ENCODE measurements around the gene PRDM15.
A peak's percentile ranks its signal among the peaks of the same experiment; 100 is the strongest.

Gene PRDM15

DNA sequence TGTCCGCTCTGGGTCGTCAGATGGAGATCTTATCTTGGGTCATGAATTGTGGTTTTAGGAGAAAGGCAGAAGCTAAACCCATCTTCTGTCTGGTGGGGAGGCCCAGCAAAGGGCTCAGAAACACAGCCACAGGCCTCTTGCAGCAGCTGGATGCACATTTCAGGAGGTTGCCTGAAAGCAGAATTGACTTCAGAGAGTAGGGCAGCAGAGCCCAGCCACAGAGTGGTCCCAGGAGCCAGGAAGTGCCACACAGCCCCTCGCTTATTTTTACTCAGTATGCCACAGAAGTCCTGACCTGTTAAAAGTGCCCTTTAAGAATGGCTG, 104.0 kb downstream of the PRDM15 start:
- Histone ChIP-seq H3K9ac (ENCODE audit: low read depth in 1 of 2, low read length in 2 of 2) (no peak overlapping the region), H3K27me3 (ENCODE audit: control insufficient read depth in 1 of 2, insufficient read depth in 2 of 2, low read length in 2 of 2) (peaks cover 14% of the 10 kb centered on the region in 2 donors), H3K4me3 (ENCODE audit: low read depth in 1 of 2, low read length in 2 of 2) (no peak overlapping the region), H3K9me3 (ENCODE audit: control insufficient read depth in 1 of 2, low read length in 2 of 2) (no peaks in the 10 kb centered on the region), H3K4me1 (ENCODE audit: control insufficient read depth in 1 of 2, insufficient read depth in 2 of 2, low read length in 2 of 2) (peaks cover 3 to 16% of the 10 kb centered on the region in 2 donors), H3K36me3 (ENCODE audit: control insufficient read depth in 1 of 2, insufficient read depth in 2 of 2, low read length in 2 of 2) (no peaks in the 10 kb centered on the region), H3K27ac (ENCODE audit: low read depth, low read length) (no peak overlapping the region)

DNA sequence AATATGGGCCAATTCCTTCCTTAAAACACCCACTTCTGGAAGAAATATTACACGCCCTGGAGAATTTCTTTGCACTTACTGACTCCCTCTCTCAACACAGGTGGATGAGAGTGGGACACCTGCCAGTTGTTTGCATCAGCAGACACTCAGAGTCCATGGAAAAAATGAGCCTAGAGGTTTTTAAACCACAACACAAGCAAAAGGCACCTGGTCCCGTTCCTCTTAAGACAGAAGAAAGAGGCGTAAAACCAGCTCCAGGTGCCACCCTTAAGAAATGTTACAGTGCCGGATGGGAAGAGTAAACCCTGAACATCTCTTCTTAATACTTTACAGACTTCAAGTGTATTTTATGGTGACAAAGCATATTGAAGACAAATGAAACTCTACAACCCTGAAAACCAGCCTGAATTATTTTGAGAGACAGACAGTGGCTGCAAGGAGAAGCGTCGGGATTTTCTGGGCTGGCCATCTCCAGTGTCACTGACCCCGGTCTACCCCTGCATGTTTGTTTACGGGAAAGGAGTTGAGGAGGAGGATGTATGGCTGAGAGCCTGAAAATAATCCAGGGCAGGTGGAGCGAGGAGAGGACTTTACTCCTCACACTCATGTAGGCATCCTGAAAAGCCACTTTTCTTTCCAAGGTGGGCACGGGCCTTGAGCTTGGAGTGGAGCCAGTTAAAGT, 104.5 kb downstream of the PRDM15 start:
- H3K36me3 ChIP-seq (ENCODE audit: control insufficient read depth in 1 of 2, insufficient read depth in 2 of 2, low read length in 2 of 2): no peaks in the 10 kb centered on the region
- H3K9ac ChIP-seq (ENCODE audit: low read depth in 1 of 2, low read length in 2 of 2): no peak overlapping the region
- H3K4me3 ChIP-seq (ENCODE audit: low read depth in 1 of 2, low read length in 2 of 2): no peak overlapping the region
- H3K4me1 ChIP-seq (ENCODE audit: control insufficient read depth in 1 of 2, insufficient read depth in 2 of 2, low read length in 2 of 2): peaks cover 5 to 21% of the 10 kb centered on the region in 2 donors
- peaks cover 14 to 15% of the 10 kb centered on the region in 2 donors for H3K27me3 ChIP-seq (ENCODE audit: control insufficient read depth in 1 of 2, insufficient read depth in 2 of 2, low read length in 2 of 2)
- no peak overlapping the region for H3K27ac ChIP-seq (ENCODE audit: low read depth, low read length)
- H3K9me3 ChIP-seq (ENCODE audit: control insufficient read depth in 1 of 2, low read length in 2 of 2): no peaks in the 10 kb centered on the region

DNA sequence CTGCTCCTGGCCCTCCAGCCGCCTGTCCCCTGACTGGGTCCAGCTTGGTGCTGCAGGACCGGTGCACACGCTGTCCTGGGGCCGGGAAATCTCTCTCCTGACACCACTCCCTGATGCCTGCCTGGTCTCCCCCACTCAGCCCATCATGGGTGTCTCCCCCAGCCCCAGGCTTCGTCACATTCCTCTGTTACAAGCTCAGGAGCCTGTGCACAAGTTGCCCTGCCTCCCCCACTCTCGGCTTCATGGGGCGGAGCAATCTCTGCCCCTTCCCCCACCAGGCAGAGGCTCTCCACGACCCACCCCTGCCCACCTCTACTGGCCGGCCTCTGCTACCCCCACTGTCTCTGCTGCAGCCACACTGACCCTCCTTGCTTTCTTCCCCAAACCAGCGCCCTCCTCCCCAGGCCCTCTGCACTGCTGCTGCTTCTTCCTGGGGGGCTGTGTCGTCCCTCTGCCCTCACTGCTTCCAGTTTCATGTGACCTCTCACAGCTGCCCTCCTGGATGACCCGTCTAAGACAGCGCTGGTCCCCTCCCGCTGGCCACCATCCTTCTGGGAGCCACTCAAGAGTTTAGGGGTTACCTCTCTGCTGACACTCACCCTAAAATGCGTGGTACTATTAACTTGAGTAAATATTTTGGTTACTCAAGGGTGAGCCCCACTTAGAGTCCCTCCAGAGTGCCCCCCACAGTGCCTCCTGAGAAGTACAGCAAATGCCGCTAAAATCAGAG, 106.6 kb downstream of the PRDM15 start:
- H3K4me1 ChIP-seq (ENCODE audit: control insufficient read depth in 1 of 2, insufficient read depth in 2 of 2, low read length in 2 of 2): peaks cover 18% of the 10 kb centered on the region in 2 donors
- no peak overlapping the region for H3K4me3 ChIP-seq (ENCODE audit: low read depth in 1 of 2, low read length in 2 of 2)
- H3K36me3 ChIP-seq (ENCODE audit: control insufficient read depth in 1 of 2, insufficient read depth in 2 of 2, low read length in 2 of 2): no peaks in the 10 kb centered on the region
- H3K27ac ChIP-seq (ENCODE audit: low read depth, low read length): no peak overlapping the region
- no peak overlapping the region for H3K9ac ChIP-seq (ENCODE audit: low read depth in 1 of 2, low read length in 2 of 2)
- no peaks in the 10 kb centered on the region for H3K9me3 ChIP-seq (ENCODE audit: control insufficient read depth in 1 of 2, low read length in 2 of 2)
- peaks cover 13 to 22% of the 10 kb centered on the region in 2 donors for H3K27me3 ChIP-seq (ENCODE audit: control insufficient read depth in 1 of 2, insufficient read depth in 2 of 2, low read length in 2 of 2)

DNA sequence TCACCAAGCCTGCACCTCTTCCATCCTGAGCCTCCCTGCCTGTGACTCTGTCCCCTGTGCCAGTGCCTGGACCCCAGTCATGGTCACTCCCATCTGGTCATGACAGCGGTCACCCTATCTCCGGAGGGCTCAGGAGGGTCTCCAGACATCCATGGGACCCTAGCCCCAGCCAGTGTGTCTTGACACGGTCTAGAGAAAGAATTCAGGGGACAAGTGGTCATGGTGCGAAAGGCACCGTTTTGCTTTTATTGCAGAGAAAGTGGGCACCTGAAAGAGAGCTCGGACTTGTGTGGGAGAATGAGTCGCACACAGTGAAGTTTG, 107.6 kb downstream of the PRDM15 start:
- peaks cover 13 to 26% of the 10 kb centered on the region in 2 donors for H3K27me3 ChIP-seq (ENCODE audit: control insufficient read depth in 1 of 2, insufficient read depth in 2 of 2, low read length in 2 of 2)

DNA sequence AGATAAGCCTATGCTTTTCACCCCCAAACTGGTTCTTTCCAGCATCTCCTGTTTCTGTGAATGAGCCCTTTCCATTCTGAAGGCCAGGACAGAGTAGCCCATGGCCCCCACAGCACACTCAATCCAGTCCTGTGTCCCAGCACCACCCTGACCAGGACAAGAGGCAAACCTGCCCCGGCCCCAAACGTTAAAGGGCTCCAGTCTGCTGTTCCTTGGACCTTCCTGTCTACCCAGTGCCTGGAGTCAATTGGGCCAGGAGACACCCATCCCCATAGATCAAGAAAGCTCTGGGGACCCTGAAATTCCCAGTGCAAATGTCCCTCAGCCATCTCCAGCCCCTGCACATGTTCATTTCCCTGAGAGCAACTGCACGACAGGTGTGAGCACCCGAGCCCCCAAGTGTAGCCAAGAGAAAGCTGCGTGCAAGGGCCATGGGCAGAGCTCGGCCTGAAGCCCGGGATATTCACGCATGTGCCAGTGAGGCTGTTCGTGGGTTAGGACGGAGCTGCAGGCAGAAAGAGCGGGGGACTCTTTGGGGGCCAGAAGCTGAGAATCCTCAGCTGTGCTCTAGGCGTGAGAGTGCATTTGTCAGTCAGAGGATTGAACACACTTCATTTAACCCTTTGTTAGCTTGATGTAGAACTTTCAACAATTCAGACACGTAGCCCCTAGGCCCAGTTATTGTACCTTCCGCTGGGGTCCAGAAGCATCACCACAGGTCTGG, 108.1 kb downstream of the PRDM15 start:
- Histone ChIP-seq H3K4me1 (ENCODE audit: control insufficient read depth in 1 of 2, insufficient read depth in 2 of 2, low read length in 2 of 2) (peaks cover 21 to 22% of the 10 kb centered on the region in 2 donors), H3K4me3 (ENCODE audit: low read depth in 1 of 2, low read length in 2 of 2) (no peak overlapping the region), H3K9ac (ENCODE audit: low read depth in 1 of 2, low read length in 2 of 2) (no peak overlapping the region), H3K27ac (ENCODE audit: low read depth, low read length) (no peak overlapping the region), H3K27me3 (ENCODE audit: control insufficient read depth in 1 of 2, insufficient read depth in 2 of 2, low read length in 2 of 2) (peaks cover 13 to 26% of the 10 kb centered on the region in 2 donors), H3K9me3 (ENCODE audit: control insufficient read depth in 1 of 2, low read length in 2 of 2) (no peaks in the 10 kb centered on the region), H3K36me3 (ENCODE audit: control insufficient read depth in 1 of 2, insufficient read depth in 2 of 2, low read length in 2 of 2) (no peaks in the 10 kb centered on the region)

More for the DNA sequence above, 107.6 kb downstream of the PRDM15 start:
- H3K4me1 ChIP-seq (ENCODE audit: control insufficient read depth in 1 of 2, insufficient read depth in 2 of 2, low read length in 2 of 2): peaks cover 21 to 22% of the 10 kb centered on the region in 2 donors
- no peak overlapping the region for H3K4me3 ChIP-seq (ENCODE audit: low read depth in 1 of 2, low read length in 2 of 2)
- no peak overlapping the region for H3K27ac ChIP-seq (ENCODE audit: low read depth, low read length)
- no peaks in the 10 kb centered on the region for H3K36me3 ChIP-seq (ENCODE audit: control insufficient read depth in 1 of 2, insufficient read depth in 2 of 2, low read length in 2 of 2)
- no peak overlapping the region for H3K9ac ChIP-seq (ENCODE audit: low read depth in 1 of 2, low read length in 2 of 2)
- H3K9me3 ChIP-seq (ENCODE audit: control insufficient read depth in 1 of 2, low read length in 2 of 2): no peaks in the 10 kb centered on the region

DNA sequence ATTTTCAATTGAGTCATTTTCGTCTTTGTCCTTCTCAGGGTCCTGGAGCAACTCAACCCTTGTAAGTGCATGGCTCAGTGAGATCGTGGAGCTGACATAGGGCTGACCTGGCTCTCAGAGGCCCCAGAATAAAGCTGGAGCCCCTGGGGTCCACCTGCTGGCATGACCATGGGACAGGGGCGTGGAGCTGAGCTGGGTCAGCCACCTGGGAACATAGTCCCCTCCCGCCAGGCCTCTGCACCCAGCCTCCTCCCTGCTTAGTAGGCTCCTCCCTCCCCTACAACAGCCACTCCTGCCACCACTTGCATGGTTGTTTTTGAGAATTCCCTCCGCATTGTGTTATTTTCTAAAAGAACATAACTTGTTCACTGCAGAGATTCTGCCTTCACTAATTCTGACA, 109.2 kb downstream of the PRDM15 start:
- peaks cover 13 to 31% of the 10 kb centered on the region in 2 donors for H3K27me3 ChIP-seq (ENCODE audit: control insufficient read depth in 1 of 2, insufficient read depth in 2 of 2, low read length in 2 of 2)
- peak overlapping the region; percentile 32 to 69 for H3K4me3 ChIP-seq (ENCODE audit: low read depth in 1 of 2, low read length in 2 of 2)
- no peak overlapping the region for H3K9ac ChIP-seq (ENCODE audit: low read depth in 1 of 2, low read length in 2 of 2)
- no peaks in the 10 kb centered on the region for H3K36me3 ChIP-seq (ENCODE audit: control insufficient read depth in 1 of 2, insufficient read depth in 2 of 2, low read length in 2 of 2)
- no peak overlapping the region for H3K27ac ChIP-seq (ENCODE audit: low read depth, low read length)
- H3K4me1 ChIP-seq (ENCODE audit: control insufficient read depth in 1 of 2, insufficient read depth in 2 of 2, low read length in 2 of 2): peaks cover 21 to 27% of the 10 kb centered on the region in 2 donors
- H3K9me3 ChIP-seq (ENCODE audit: control insufficient read depth in 1 of 2, low read length in 2 of 2): no peaks in the 10 kb centered on the region

DNA sequence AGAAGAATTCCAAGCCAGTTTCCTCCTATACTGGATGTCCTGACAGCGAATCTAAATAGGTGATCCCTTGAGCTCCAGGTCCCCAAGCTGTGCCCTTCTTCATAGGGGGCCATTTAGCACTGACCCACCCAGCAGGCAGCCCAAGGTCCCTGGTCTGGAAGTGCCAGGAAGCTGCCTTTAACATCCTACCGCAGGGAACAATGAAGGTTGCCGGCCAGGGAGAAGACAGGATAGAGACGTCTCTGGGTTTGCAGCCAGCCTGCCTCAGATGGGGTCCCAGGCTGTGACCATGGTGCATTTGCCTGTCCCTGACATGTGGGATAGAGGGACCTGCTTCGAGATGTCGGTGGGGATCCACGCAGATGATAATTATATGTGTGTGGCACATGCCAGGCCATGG, 109.6 kb downstream of the PRDM15 start:
- H3K27ac ChIP-seq (ENCODE audit: low read depth, low read length): no peak overlapping the region
- H3K27me3 ChIP-seq (ENCODE audit: control insufficient read depth in 1 of 2, insufficient read depth in 2 of 2, low read length in 2 of 2): peaks cover 13 to 33% of the 10 kb centered on the region in 2 donors
- H3K4me3 ChIP-seq (ENCODE audit: low read depth in 1 of 2, low read length in 2 of 2): peak overlapping the region; percentile 32 to 69
- H3K9me3 ChIP-seq (ENCODE audit: control insufficient read depth in 1 of 2, low read length in 2 of 2): no peaks in the 10 kb centered on the region
- peak overlapping the region in 1 of 2 donors; percentile 62 for H3K9ac ChIP-seq (ENCODE audit: low read depth in 1 of 2, low read length in 2 of 2)
- no peaks in the 10 kb centered on the region for H3K36me3 ChIP-seq (ENCODE audit: control insufficient read depth in 1 of 2, insufficient read depth in 2 of 2, low read length in 2 of 2)
- peaks cover 25 to 28% of the 10 kb centered on the region in 2 donors for H3K4me1 ChIP-seq (ENCODE audit: control insufficient read depth in 1 of 2, insufficient read depth in 2 of 2, low read length in 2 of 2)

DNA sequence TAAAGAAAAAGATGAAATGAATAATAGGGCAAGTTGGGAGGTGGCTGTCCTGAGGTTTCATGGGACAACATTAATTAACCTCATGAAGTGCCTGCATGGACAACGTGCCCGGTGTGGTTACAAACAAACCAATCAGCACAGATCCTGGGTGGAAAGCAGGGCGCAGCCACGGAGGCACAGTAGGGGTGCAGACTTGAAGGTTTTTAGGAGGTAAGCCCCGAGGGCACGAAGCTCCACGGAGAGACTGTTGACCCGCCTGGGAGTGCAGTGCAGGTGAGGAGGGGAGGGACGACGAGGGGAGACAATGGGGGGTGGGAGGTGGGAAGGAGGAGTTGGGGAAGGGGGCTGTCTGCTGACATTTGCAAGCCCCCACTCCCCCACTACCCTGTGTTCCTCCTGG, 110.0 kb downstream of the PRDM15 start:
- H3K27ac ChIP-seq (ENCODE audit: low read depth, low read length): peak overlapping the region; percentile 56

DNA sequence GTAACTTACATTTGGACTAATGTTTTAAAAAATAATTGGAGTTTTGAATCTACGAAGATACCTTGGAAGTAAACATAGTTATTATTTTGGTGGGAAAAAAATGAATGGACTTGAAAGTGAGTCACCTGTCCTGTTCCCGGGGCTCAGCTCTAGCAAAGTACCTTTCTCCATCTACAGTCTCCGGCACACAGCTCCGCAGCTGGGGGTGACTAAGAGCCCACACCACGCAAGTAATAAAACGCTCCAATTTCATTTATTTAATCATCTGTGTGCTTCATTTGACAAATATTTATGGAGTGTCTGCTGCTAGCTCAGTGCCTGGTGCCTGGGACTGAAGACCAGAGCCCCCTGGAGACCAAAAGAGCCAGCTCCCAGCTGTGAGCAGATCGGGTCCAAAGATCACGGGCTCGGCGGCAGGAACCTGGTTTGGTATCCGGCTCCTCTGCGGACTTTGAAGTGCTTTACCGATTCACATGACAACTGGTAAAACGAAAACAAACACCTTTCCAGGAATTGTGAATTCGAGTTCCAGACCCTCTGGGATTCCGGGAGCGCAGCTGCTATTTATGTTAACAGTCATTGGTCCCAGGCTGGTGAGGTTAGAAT, 110.6 kb downstream of the PRDM15 start:
- Histone ChIP-seq H3K9me3 (ENCODE audit: control insufficient read depth in 1 of 2, low read length in 2 of 2) (no peaks in the 10 kb centered on the region), H3K4me3 (ENCODE audit: low read depth in 1 of 2, low read length in 2 of 2) (peak overlapping the region; percentile 63 to 69), H3K27me3 (ENCODE audit: control insufficient read depth in 1 of 2, insufficient read depth in 2 of 2, low read length in 2 of 2) (peaks cover 13 to 40% of the 10 kb centered on the region in 2 donors), H3K36me3 (ENCODE audit: control insufficient read depth in 1 of 2, insufficient read depth in 2 of 2, low read length in 2 of 2) (no peaks in the 10 kb centered on the region), H3K9ac (ENCODE audit: low read depth in 1 of 2, low read length in 2 of 2) (peak overlapping the region; percentile 52 to 62), H3K4me1 (ENCODE audit: control insufficient read depth in 1 of 2, insufficient read depth in 2 of 2, low read length in 2 of 2) (peaks cover 32 to 35% of the 10 kb centered on the region in 2 donors), H3K27ac (ENCODE audit: low read depth, low read length) (peak overlapping the region; percentile 68)

More for the DNA sequence above, 110.0 kb downstream of the PRDM15 start:
- Histone ChIP-seq H3K4me1 (ENCODE audit: control insufficient read depth in 1 of 2, insufficient read depth in 2 of 2, low read length in 2 of 2) (peaks cover 29 to 32% of the 10 kb centered on the region in 2 donors), H3K4me3 (ENCODE audit: low read depth in 1 of 2, low read length in 2 of 2) (peak overlapping the region; percentile 63 to 69), H3K36me3 (ENCODE audit: control insufficient read depth in 1 of 2, insufficient read depth in 2 of 2, low read length in 2 of 2) (no peaks in the 10 kb centered on the region), H3K9ac (ENCODE audit: low read depth in 1 of 2, low read length in 2 of 2) (peak overlapping the region; percentile 44 to 62), H3K9me3 (ENCODE audit: control insufficient read depth in 1 of 2, low read length in 2 of 2) (no peaks in the 10 kb centered on the region), H3K27me3 (ENCODE audit: control insufficient read depth in 1 of 2, insufficient read depth in 2 of 2, low read length in 2 of 2) (peaks cover 13 to 34% of the 10 kb centered on the region in 2 donors)
